Cerebellar cortex (tissue), 1 donor: ENCODE measurements around the gene TMEM63A.
"Not testable (repeated sequence)": the region's sequence is repeated elsewhere in the genome, so short reads cannot be mapped to it uniquely, and the experiment has no call there.

Experiments
- DNase-seq: peaks from one replicate; pipeline ENCODE4 v3.0.0-alpha.2; 2015; ENCODE audit warnings: low spot score

Gene TMEM63A

DNA sequence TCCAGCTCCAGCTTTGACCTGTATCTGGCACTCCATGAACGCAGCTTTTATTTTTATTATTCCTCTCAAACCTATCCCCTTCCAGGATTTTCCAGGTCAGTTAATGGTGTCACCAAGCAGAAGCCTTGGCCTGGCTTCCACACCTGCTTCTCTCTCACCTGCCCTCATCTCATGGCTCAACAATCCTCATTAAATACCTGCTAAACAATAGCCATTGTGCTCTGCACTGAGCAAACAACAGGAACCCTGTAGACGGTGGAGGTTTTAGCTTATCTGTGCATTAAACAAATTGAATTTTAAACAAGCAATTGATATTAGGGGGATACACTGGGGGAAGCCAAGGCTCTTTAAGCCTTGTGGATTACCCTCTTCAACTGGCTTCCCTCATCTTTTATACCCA lies 26.6 kb upstream of the TMEM63A start:
- DNase-seq, result no peak

DNA sequence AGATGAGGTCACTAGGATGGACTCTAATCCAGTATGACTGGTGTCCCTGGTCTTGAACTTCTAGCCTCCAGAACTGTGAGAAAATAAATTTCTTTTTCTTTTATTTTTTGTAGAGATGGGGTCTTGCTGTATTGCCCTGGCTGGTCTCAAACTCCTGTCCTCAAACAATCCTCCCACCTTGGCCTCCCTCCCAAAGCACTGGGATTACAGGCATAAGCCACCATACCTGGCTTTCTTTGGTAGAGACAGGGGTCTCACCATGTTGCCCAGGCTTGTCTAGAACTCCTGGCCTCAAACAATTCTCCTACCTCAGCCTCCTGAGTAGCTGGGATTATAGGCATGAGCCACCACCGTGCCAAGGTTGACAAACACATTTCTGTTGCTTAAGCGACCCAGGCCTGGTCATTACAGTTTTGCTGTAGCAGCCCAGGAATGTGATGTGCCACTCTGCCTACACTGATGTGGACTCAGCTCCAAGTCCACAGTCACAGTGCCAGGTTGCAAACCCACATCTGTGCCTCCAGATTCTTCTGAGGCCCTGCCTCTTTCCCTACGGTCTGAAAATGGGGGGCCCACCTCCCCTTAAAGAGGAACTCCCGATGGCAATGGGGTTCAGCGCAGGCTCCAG lies 25.9 kb upstream of the TMEM63A start:
- DNase-seq, result no peak

DNA sequence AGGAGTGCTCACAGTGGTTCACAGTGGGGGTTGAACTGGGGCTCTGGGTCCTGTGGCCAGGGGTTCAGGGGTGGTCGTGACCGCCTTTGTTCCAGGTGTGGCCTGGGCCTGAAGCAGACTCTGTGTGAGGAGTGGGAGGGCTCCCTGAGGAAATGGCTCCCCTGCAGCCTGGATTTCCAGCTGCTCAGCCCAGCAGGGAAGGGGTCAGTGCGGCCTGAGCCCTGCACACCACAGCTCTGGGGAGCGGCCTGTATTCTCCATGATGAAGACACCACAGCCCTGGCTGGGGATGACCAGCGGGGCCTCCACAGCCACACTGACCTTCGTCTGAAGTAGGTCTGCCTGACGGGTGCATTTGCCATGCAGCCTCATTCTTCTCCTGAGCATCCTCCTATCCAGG lies 25.2 kb upstream of the TMEM63A start:
- no peak for DNase-seq

DNA sequence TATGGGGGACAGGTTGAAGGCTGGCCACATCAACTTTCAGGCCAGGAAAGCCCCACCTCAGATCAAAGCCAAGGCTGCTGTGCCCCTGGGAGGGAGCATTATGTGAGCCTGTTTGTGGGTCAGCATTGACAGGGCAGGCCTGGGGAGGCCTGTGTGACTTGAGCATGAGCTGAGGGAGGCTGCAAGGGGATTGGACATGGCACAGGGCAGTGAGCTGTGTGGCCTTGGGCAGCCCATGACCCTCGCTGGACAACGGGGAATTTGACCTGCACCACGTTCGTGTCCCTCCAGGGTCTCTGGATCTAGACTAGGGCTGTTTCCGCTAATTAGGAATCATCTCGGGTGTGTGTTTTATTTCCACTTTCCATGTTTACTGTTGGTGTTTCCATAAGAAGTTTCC lies 24.3 kb upstream of the TMEM63A start:
- DNase-seq, result no peak

DNA sequence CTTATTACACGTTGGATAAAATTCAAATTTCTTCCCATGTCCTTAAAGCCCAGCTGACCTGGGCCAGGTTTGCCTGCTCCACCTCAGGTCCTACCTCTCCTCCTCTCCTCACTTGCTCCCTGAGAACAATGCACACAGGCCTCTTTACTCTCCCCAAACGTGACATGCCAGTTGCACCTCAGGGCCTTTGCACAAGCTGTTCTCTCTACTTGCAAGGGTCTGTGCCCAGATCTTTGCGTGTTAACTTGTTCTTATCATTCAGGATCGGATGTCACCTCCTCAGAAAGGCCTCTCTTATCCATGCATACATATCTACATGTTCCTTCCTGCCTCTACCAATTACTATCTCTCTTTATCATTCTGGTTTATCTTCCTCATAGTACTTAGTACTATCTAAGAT lies 21.4 kb upstream of the TMEM63A start:
- no peak for DNase-seq

DNA sequence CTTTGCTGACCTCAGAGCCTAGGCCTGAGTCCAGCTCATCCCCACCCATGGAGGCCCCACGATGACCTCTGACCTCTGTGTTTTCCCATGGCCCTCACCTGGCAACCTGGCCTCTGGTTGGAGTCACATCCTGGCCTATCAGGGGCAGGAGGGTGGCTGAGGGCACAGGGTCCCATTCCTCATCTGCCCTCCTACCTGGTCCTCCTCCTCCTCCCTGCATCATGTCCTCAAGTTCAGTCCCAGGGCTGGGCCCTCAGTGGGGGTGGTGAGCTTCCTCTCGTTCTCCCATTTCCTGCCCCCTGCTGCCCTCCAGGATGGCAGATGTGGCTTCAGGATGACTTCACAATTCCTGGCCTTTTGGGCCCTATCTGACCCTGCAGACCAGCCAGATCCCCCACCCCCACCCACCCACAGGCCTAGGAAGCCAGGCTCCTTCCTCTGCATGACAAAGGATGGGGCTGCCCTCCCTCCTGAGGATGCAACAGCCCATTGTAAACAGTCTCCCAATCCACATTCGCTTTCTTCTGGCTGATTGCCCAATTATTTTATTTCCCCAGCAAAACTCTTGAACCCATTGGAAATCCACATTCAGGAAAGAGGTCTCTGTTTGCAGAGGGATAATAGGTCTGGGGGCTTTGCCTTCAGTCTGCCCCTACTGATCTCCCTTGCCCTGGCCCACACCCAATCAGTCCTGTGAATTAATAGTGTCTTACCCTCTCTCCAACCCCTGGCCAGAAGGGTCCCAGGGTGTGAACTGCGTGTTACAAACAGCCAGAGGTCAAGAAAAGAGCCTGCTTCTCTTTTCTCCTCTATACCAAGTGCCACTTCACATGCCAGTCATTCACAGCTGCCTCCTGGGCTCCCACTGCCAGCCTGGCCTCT lies 17.1 kb upstream of the TMEM63A start:
- DNase-seq, result no peak

DNA sequence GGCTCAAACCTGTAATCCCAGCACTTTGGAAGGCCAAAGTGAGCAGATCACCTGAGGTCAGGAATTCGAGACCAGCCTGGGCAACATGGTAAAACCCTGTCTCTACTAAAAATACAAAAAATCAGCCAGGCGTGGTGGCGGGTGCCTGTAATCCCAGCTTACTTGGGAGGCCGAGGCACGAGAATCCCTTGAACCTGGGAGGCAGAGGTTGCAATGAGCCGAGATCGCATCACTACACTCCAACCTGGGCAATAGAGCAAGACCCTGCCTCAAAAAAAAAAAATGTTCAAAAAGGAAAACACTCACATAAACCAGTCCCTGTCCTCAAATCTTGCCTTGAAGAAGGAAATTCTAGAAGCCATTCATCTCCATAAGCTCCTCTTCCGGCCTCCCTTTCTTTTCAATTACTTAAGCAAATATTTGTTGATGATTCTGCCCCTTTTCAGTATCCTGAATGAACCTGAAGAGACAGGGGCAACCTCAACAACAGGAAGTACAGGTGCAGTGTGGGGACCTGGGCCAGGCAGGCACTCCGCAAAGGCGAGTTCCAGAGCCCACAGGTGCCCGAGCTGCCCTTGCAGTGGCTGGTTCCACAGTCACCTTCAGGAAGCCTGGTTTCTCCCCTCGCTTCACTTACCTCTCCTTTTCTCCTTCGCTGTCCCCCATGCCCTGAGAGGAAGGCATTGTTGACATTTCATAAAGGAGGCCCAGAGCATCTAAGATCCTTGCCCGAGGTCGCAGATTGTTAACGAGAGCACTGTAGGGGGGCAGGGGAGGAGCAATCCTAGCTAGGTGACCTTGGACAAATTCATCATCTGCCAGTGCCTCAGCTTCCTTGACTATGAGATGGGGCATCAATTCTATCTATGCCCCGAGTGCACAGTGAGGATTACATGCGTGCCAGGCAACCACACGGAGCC lies 15.7 kb upstream of the TMEM63A start:
- no peak for DNase-seq

DNA sequence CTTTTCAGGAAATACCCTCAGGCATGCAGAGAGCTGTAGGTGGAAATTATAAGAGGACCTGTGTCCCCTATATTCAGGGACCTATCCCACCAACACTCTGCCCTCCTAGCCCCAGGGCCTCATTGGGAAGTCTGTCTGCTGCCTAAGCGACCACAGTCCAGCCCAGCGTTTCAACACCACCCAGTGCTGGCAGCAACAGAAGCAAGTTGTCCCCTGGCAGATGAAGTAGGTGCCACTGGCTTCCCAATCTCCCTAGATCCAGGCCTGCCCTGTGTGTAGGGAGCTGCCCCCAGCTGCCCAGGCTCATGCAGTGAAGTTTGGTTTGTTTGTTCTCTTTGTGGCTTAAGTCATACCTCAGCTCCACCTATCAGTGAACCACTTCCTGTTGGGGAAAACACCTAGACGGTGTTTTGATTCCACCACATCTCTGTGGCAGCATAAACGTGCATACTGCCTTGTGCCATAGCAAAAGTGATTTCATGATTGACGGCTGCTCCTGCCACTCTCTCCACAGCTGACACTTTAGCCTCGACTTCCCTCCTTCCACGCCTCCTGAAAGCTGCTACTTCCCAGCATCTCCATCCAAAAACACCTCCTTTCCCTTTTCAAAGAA lies 14.9 kb upstream of the TMEM63A start:
- no peak for DNase-seq

DNA sequence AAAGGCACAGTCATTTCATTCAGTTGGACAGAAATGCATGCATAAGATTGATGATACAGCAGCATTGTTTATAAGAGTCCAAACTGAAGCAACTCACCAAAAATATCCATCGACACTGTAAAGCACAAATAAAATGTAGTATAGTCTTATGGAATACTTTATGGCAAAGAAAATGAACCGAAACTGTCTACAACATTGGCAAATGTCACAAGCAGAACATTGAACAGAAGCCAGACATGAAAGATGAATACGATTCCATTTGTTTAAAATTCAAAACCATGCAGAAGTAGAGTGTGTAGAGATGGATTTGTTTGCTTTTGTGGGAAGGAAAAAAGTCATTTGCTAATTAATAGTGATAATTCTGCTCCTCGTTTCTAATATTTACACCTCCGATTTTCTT lies 14.3 kb upstream of the TMEM63A start:
- DNase-seq, result no peak

DNA sequence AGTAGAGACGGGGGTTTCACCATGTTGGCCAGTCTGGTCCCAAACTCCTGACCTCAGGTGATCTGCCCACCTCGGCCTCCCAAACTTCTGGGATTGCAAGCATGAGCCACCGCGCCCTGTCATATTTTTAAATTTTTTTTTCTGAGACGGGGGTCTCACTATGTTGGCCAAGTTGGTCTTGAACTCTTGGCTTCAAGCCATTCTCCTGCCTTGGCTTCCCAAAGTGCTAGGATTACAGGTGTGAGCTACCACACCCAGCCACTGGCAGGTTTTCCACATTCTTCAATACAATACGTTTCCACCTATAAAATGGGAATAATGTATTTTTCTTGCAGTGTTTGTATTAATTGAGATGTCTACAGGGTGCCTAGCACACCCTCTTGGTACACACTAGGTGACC lies 10.1 kb upstream of the TMEM63A start:
- DNase-seq, result no peak

DNA sequence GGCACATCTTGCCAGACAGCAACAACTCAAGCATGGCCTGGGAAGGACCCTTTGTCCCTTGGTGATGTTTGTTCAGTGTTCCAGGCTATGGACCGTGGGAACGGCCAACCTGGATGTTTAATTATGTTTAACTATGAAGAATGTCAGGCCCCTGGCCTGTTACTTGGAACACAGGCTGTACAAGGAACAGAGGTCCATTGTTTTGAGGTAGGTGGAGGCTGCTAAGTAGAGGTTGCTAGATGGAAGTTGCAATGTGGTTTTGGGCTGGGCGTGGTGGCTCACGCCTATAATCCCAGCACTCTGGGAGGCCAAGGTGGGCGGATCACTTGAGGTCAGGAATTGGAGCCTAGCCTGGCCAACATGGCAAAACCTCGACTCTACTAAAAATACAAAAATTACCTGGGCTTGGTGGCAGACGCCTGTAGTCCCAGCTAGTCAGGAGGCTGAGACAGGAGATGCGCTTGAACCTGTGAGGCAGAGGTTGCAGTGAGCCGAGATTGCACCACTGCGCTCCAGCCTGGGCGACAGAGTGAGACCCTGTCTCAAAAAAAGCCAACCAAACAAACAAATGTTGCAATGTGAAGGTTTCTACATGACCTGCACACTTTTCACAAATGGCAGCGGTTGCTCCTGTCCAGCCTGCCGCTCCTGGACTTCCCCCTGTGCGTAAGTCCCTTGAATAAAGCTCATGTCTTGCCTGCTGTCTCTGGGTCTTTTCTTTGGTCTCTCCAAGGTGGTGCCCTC lies 9.2 kb upstream of the TMEM63A start:
- DNase-seq, result no peak

DNA sequence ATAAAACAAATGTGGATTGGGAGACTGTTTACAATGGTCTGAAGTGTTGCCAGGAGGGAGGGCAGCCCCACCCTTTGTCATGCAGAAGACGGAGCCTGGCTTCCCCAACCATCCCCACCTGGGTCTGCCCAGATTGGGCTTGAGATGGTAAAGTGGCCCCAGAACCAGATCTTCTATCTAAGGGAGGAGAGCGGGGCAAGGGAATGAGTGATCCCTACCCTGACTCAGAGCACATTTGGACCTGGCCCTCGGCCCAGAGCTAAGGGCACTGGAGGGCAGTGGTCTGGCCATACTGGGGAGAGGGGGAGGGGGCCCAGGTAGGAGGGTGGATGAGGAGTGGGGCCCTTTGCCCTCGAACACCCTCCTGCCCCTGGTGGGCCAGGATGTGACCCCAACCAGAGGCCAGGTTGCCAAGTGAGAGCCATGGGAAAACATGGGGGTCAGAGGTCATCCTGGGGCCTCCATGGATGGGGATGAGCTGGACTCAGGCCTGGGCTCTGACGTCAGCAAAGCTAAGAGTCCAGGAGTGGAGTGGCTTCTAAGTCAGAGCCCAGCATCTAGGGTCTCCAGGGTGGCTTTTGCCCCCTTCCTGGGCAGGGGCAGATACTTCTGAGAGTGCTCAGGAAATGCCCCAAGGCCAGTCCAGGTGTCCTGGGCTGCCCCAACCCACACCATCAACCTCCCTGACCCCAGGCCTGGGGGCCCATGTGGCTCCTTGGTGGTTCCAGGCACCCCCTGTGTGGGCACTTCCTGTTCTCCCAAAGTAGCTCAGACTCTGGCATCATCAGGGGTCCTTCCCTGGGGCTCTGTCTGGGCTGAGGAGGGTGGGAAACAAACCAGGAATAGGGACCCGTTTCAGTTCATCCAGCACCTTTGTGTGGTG lies 8.4 kb upstream of the TMEM63A start:
- no peak for DNase-seq

DNA sequence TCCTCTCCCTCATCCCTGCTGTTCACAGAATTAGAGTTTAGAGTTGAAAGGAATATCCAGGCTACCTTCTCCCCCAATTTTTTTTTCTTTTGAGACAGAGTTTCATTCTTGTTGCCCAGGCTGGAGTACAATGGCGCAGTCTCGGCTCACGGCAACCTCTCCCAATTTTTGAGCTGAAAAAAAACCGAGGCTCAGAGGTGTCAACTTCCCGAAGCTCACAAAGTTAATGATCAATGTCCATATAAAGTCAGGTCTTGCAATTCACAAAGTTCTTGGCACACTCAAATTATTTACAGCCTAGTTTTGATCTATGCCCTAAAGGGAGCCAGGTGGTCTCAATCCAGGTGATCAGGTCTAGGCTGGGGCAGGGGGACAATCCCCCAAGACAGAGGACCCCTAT lies 7.6 kb upstream of the TMEM63A start:
- DNase-seq, result no peak

DNA sequence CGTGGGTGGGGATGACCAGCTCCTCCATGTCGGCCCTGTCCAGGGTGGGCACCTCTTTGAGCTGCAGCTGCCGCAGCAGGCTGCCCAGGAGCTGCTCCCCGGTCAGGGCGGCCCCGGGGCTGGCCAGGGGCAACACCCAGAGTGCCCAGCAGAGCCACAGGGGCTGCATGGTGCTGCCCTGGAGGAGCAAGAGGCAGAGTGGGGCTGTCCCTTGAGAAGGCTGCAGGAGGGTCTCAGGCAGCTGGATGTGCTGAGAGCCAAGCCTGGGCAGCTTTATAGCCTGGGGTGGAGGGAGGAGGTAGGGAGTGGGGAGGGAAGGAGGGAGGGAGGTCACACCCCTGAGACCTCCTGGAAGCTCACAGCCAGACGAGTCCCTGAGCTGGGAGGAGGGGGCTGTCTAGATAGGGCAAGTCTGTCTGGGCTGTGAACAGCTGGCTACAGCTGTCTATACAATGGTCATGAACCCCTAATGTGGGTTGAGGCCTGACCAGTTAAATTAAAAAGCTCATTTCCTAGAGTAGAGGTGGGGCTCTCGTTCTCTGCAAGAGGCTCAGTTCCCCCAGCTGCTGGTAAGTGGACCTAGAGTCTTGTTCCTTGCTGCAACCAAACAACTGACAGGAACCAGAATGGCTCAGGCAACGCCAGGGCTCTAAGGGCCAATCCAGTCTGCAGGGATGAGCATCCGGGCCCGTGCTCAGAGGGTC lies 6.9 kb upstream of the TMEM63A start, which contains the start of gene LEFTY1:
LEFTY1 (minus strand) TSS at position 249 of the 704 bp plus-strand sequence; CDS start at position 169, 80 bp downstream.
- no peak for DNase-seq

DNA sequence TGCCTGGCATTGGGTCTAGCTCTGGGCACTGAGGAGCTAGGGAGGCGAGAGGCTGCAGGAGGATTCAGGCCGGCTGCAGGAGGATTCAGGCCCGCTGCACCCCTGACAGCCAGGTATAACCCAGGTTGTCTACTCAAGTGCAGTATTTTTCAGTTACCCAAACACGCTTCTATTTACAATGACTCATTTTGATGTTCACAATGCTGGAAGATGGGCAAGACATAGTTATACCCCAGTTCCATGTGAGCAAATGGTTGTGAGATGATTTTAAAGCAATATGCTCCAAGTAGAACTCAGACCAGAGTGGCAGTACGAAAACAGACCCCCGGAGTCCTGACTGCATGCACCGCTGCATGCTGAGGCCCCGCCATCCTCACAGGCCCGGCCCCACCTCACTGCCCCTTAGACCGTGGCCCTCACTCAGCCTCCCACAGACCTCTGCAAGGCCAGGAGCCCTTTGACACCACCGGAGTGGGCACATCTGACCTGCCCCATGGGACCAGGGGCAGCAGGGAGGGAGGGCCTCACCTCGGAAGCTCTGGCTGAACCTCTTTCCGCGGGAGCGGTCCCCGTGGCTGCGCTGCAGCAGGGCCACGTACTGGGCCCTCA lies 6.2 kb upstream of the TMEM63A start:
- DNase-seq, result no peak

DNA sequence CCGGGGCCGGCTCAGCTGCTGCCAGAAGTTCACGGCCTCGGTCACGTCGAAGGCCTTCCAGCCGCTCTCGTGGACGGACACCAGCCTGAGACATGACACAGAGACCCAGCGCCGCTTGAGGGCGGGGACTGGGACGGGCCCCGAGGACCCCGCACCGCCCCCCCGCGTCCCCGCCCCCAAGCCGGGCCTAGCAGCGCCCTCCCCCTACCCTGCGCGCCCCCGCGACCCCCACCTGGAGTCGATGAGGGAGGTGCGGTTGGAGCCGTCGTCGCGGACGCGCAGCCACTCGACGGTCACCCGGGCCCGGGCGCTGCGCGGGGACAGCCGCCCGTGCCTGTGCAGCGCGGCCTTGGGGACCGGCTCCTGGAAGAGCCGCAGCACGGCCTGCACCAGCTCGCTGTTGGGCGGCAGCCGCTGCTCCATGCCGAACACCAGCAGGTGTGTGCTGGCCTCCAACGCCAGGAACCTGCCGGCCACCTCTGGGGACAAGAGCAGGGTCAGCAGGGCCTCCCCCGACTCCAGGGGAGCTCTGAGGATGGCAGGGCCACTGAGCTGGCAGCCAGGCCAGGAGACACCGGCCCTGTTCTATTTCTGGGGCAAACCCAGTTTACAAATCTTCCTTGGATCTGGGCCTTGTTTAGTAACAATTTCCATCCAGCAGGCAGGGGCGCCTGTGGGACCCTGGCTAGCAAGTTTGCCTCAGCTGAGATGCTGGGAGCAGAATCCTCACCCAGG lies 5.5 kb upstream of the TMEM63A start:
- DNase-seq, result not testable (repeated sequence)

DNA sequence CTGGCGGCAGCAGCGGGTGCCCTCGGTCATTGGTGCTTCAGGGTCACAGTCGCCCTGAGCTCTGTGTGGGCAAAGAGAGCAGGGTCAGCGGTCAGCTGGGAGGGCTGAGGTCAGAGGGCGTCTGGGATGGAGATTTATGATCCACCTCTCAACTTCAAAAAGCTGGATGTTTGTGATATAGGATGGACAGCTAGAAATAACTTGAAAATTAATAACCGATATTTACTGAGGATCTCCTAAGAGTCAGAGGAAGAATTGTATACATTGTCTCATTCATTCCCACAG lies 4.8 kb upstream of the TMEM63A start:
- DNase-seq, result no peak

DNA sequence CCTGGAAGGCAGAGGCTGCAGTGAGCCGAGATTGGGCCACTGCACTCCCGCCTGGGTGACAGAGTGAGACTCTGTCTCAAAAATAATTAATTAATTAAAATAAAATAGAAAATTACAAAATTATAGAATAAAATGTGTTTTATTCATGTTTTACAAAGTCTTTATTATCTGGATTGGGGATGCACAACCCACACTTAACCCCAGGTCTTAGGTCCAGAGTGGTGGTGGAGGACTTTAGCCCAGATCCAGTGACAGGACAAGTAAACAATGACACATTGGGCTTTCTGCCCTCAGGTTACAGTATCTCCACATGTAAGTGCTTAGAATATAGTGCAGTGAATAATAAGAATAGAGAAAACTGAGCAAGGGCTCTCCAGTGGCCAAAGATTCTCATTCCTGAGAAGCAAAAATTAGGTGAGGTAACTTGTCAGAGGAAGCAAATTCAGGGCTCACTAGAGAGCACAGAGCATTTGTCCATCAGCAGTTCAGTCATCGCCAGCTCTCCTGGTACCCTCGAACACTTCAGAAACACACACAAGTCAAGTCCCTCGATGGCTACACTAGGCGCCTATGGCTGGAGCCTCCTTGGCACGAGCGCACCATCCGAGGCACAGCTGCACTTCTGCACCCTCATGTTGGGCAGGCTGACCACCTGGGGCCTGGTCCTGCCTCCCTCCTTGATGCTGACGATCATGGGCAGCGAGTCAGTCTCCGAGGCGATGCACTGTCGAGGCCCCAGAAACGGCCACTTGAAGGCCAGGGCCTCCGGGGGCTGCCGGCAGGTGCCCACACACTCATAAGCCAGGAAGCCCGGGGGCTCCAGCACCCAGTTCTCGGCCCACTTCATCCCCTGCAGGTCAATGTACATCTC lies 4.2 kb upstream of the TMEM63A start:
- DNase-seq, result no peak
